Coronary artery (tissue), 2 donors: Measurements from ENCODE around the gene ZMYND8.

ENCODE experiments used
- DNase-seq: peaks from one replicate; pipeline ENCODE4 v3.0.0-alpha.2; 2017; ENCODE audit warnings: low spot score
- H3K27ac ChIP-seq, 2 donors: fragments of 200-600 bp; sonication (generic); one replicate each; pipeline ENCODE4 v1.5.1; 2016 to 2019
- H3K4me3 ChIP-seq: fragments of 200-600 bp; sonication (generic); 2 replicates; pipeline ENCODE4 v1.5.1; 2016; ENCODE audit warnings: mild to moderate bottlenecking, moderate library complexity
- TF ChIP-seq, protein P1 (sequence below): fragments of 200-600 bp; sonication (generic); IDR thresholded peaks from one replicate; pipeline ENCODE4 v1.5.1; 2019; ENCODE audit warnings: antibody characterized with exemption

Gene ZMYND8

DNA sequence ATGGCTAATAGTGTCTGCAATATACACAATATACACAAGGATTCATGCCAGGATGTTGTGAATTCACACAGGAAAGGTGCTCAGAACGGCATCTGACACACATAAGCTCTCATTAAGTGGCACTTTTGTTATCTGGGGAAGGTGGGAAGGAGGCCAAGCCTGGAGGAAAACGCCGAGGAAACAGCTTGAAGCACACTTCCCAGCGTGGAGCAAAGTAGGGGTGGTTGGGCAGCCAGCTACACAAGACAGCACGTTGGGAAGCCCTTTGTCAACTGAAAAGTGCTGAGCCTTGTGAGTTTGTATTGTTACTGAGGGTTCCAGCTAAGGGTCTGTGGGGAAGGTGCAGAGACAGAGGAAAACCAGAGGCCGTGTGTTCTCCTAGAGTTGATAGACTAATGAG lies 181.0 kb downstream of the ZMYND8 start:
- no peak overlapping the region for H3K4me3 ChIP-seq
- no peak for DNase-seq
- TF ChIP-seq, protein P1, sequence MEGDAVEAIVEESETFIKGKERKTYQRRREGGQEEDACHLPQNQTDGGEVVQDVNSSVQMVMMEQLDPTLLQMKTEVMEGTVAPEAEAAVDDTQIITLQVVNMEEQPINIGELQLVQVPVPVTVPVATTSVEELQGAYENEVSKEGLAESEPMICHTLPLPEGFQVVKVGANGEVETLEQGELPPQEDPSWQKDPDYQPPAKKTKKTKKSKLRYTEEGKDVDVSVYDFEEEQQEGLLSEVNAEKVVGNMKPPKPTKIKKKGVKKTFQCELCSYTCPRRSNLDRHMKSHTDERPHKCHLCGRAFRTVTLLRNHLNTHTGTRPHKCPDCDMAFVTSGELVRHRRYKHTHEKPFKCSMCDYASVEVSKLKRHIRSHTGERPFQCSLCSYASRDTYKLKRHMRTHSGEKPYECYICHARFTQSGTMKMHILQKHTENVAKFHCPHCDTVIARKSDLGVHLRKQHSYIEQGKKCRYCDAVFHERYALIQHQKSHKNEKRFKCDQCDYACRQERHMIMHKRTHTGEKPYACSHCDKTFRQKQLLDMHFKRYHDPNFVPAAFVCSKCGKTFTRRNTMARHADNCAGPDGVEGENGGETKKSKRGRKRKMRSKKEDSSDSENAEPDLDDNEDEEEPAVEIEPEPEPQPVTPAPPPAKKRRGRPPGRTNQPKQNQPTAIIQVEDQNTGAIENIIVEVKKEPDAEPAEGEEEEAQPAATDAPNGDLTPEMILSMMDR = no peak
- H3K27ac ChIP-seq = no peak overlapping the region

DNA sequence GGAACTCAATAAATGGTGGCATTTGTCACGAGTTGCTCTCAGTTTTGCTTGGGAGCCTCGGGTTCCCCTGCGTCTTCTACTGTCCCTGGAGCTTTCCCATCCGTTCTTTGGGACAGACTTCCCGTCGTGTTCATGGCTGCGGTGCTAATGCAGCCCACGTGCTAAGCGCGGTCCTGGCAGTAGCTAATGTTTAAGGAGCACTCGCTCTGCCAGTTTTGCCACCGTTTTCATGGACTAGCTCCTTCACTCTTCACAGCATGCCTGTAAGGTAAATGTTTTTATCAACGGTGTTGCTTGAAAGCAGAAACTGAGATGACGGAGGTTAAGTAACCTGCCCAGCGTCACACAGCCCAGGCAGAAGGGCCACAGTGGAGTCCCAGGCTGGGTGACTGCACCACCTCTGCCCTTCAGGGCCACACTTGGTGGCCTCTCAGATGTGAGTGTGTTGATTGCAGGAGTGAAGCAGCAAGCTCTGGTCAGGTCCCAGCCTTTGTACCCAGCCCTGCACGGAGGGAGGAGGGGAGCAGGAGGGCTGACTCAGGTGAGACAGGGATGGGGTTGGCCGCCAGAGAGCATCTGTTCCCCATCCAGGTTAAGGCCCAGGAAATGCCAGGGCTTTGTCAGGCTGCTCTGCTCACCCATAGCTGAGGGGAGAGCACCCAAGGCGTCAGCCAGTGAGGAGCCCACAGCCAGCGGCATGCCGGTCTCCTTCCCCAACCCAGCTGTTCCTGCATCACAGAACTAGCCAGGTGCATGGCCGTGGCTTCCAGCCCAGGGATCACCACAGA lies 181.8 kb downstream of the ZMYND8 start:
- TF ChIP-seq, protein P1 = no peak
- H3K27ac ChIP-seq = no peak overlapping the region
- H3K4me3 ChIP-seq = no peak overlapping the region
- no peak for DNase-seq

DNA sequence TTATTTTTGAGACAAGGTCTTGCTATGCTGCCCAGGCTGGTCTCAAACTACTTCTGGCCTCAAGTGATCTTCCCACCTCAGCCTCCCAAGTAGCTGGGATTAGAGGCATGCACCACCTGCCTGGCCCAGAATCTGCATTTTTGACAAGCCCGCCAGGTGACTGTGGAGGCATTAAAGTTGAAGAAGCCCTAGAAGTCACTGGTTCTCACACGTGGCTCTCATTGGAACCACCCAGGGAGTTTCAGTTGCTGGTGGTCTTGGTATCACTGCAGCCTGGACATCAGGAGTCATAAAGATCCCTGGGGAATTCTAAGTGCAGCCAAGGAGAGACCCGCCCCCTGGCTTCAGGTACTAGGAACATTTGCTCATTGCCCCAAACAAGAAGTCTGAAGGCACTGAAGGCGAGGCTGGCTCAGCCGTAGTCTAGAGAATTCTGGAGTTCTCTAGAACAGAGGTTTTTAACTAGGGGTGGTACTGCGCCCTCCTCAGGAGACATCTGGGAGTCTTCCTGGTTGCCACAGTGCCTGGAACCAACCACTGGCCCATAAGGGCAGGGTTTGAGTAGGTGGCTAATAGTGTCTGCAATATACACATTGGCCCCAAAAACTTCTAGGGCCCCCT lies 182.8 kb downstream of the ZMYND8 start:
- H3K4me3 ChIP-seq = no peak overlapping the region
- H3K27ac ChIP-seq = no peak overlapping the region
- no peak for DNase-seq
- TF ChIP-seq, protein P1 = no peak

DNA sequence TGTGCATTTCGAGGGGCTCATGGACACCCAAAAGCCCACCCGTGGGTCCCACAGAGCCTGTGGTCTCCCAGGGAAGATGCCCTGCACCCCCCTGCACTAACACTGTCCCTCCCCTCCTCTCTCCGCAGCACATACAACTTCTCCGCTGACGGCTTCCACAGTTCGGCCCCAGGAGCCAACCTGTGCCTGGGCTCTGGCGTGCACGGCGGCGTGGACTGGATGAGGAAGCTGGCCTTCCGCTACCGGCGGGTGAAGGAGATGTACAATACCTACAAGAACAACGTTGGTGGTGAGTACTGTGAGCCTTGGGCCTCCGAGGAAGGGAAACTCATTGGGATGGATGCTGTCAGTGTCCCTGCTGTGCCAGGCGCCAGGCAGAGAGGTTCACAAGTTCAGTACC lies 183.9 kb downstream of the ZMYND8 start:
- TF ChIP-seq, protein P1 = no peak
- Histone ChIP-seq H3K27ac (no peak overlapping the region), H3K4me3 (no peak overlapping the region)
- no peak for DNase-seq

DNA sequence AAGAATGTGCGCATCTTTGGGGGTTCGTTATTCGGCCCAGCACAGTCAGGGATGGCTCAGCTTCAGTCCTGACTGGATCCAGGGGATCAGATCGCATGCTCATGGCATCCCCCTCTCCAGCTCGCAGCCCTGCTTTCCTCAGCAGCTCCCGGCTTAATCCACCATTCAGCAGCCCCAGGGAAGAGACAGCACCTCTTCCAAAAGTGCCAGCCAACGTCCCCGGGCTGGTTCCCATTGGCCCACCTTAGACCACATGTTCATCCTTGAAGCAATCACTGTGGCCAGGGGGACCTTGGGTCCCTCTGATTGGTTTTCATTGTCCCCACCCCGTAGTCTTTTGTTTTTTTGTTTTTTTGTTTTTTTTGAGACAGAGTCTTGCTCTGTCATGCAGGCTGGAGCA lies 188.7 kb downstream of the ZMYND8 start:
- no peak for DNase-seq
- Histone ChIP-seq H3K4me3 (no peak overlapping the region), H3K27ac (no peak overlapping the region)
- TF ChIP-seq, protein P1 = no peak

DNA sequence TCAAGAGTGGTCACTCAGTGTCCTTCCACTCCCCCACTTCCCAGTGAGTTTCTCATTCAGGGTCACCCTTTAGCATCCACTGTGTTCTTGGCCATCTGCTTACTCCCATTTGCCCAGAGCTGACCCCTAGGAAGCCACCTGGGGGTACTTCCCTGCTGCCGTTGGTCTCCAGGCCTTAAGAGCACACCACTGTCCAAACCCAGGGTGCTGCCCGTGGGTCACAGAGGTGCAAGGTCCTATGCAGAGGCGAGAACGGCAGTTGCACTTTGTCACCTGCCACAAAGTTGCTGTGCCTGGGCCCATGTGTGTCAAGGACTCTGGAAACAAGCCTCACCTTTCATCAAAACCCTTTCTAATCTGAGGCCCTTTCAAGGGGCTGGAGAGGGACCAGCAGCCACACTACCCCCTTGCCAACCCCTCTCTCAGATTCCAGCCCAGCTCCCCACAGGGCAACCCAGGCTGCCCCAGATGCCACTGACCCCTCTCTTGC lies 191.1 kb downstream of the ZMYND8 start:
- no peak for DNase-seq
- TF ChIP-seq, protein P1 = no peak
- H3K4me3 ChIP-seq = no peak overlapping the region
- H3K27ac ChIP-seq = no peak overlapping the region

DNA sequence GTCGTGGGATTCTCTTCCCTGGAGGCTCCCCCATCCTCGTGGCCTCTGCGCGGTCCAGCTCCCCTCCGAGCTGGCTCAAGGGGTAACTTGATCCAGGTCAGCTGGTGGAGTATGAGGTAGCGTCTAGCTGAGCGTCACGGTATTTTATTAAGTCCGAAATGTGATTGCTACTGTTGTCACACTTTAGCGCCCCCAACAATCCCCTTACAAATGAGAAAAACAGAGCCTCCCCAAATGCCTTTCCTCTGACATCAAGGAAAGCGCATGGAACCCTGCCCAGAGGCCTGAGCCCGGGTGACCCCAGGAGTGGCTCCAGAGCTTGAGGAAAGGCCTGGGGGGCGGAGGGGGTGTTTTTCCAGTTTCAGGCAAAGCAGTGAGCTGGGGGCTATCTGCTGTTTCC lies 192.4 kb downstream of the ZMYND8 start:
- H3K4me3 ChIP-seq = no peak overlapping the region
- no peak overlapping the region for H3K27ac ChIP-seq
- TF ChIP-seq, protein P1 = no peak
- no peak for DNase-seq
